ENCODE measurements around the gene TMEM178A.

The TMEM178A gene

DNA sequence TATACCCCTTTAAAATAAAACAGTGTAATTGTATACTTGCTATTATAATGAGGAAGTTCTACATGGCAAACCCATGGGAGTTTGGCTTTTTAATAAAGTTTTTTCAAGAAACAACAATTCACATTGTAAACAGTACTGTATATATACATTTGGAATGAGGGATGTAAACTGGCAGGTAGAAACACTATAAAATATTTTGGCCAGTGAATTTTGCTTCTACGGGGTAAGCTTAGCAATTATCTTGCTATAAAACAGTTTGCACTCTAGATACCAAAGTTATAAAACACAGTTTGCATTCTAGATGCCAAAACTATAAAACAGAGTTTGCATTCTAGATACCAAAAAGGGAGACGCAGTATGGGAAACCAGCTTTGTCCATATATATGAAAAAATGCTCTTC is 96.7 kb downstream of the TMEM178A start:
- DNase-seq: no peak
